Astrocyte of the cerebellum (primary cell): ENCODE data around the gene H6PD.

ENCODE experiments used
- DNase-seq: peaks from one replicate; pipeline ENCODE4 v3.0.0-alpha.2; 2011; ENCODE audit warnings: low read depth
- H3K4me3 ChIP-seq: 2 replicates; pipeline ENCODE4 v1.5.1; 2011; ENCODE audit warnings: mild to moderate bottlenecking, low read depth, low read length, moderate library complexity
- CTCF ChIP-seq: IDR thresholded peaks from 2 replicates; pipeline ENCODE4 v1.5.1; 2012; ENCODE audit warnings: low read length, low read depth, moderate library complexity, mild to moderate bottlenecking; ENCODE audit errors: missing control alignments
- in situ Hi-C: cut with HindIII; loops from 2 replicates; pipeline ENCODE4 v1.10.0; 2017; ENCODE audit warnings: low sequenced_read_pairs

H6PD gene

GRCh38 chr1:9222846-9223625 lies 11.5 kb upstream of the H6PD start:
- H3K4me3 ChIP-seq, result no peak overlapping the region
- in situ Hi-C loops, result no loop called here
- no peak for TF ChIP-seq CTCF
- DNase-seq, result no peak

- no peak for TF ChIP-seq CTCF
- no peak overlapping the region for H3K4me3 ChIP-seq
- no peak for DNase-seq
- in situ Hi-C loops, result no loop called here
These were observed 9.7 kb upstream of the H6PD start for GRCh38 chr1:9224664-9225410.

- no peak for TF ChIP-seq CTCF
- in situ Hi-C loops, result no loop called here
- no peak overlapping the region for H3K4me3 ChIP-seq
- DNase-seq, result no peak
These were observed 9.2 kb upstream of the H6PD start for GRCh38 chr1:9225411-9225785.

GRCh38 chr1:9228609-9229008 lies 6.0 kb upstream of the H6PD start:
- no peak for DNase-seq
- H3K4me3 ChIP-seq, result no peak overlapping the region
- in situ Hi-C loops, result no loop called here
- no peak for TF ChIP-seq CTCF

- TF ChIP-seq CTCF, result no peak
- no peak for DNase-seq
- in situ Hi-C loops, result no loop called here
- no peak overlapping the region for H3K4me3 ChIP-seq
These were observed 5.0 kb upstream of the H6PD start for GRCh38 chr1:9229549-9229948.

- no peak for DNase-seq
- no peak overlapping the region for H3K4me3 ChIP-seq
- in situ Hi-C loops, result no loop called here
- no peak for TF ChIP-seq CTCF
These were observed 3.6 kb upstream of the H6PD start for GRCh38 chr1:9230869-9231533.
